ENCODE results near the gene VAV2. TPM values are rescaled to one million over a fixed set of nuclear protein-coding genes. Genes with fewer than 3 reads are reported as not detected.

VAV2 gene
- total and polyA plus RNA-seq, 2 of the 4 experiments (the other 2 are of a cell fraction), result 10.8 to 13.4 TPM

GRCh38 chr9:134024828-134025605 lies 32.9 kb upstream of the VAV2 start, which contains the start of gene BRD3OS:
Gene BRD3OS (plus strand): TSS chr9:134025481. CDS start chr9:134026748, 1,267 bp downstream.
- ChIA-PET POLR2A (ENCODE audit: unreplicated experiment) (interaction anchor here (0.6 kb wide), 1 partner anchor 261 kb away, joined by 4 read pairs; no protein-coding TSS in a partner anchor), CTCF (no interaction called here)
- H2BK120ac ChIP-seq (ENCODE audit: low read depth, low read length), result peak within 1 kb of the TSS; percentile 72
- H3K27ac ChIP-seq (ENCODE audit: insufficient read depth, low read length), result peak within 1 kb of the TSS; percentile 57
- intact Hi-C loops (cut with micrococcal nuclease), result no loop called here
- H3K23ac ChIP-seq (ENCODE audit: low read depth, low read length), result peak within 1 kb of the TSS; percentile 91; the same call in 1 of the 2 replicates
- peak within 1 kb of the TSS; percentile 72 for H3K9ac ChIP-seq (ENCODE audit: low read depth, low read length)
- peak within 1 kb of the TSS; percentile 57; the same call in 1 of the 2 replicates for H2BK20ac ChIP-seq (ENCODE audit: low read depth, low read length)
- peak within 1 kb of the TSS; percentile 89 for H3K4me2 ChIP-seq (ENCODE audit: low read depth, low read length)
- DNase-seq, result peak; percentile 99
- in situ Hi-C loops (cut with MboI; ENCODE audit: low sequenced_read_pairs), result no loop called here
- peak within 1 kb of the TSS; percentile 75; the same call in 1 of the 2 replicates for H4K5ac ChIP-seq (ENCODE audit: low read depth, low read length)
- H3K9me1 ChIP-seq (ENCODE audit: insufficient read depth, low read length), result peaks cover 2% of the 10 kb centered on the region; the same call in 1 of the 2 replicates
- H3K14ac ChIP-seq (replicated peaks; ENCODE audit: low read depth, low read length), result peak within 1 kb of the TSS; percentile 94
- H3K27me3 ChIP-seq (ENCODE audit: control insufficient read depth, insufficient read depth, low read length), result no peaks in the 10 kb centered on the region
- H2AK5ac ChIP-seq (ENCODE audit: low read depth, low read length), result peak within 1 kb of the TSS; percentile 80; the same call in 1 of the 2 replicates
- peaks cover 3% of the 10 kb centered on the region; the same call in 1 of the 2 replicates for H3K4me1 ChIP-seq (ENCODE audit: control insufficient read depth, insufficient read depth, low read length)
- 0% methylated on average over 9 of the region's 43 CpGs; no CpG with 5 or more reads in 1 of the 2 experiments for WGBS, 2 experiments (ENCODE audit: extremely low coverage in 2 of 2, insufficient read length in 1 of 2)
- H2BK5ac ChIP-seq (ENCODE audit: low read depth, low read length, poor library complexity, severe bottlenecking), result peak within 1 kb of the TSS; percentile 38
- peak within 1 kb of the TSS; percentile 75; the same call in 1 of the 2 replicates for H4K91ac ChIP-seq (ENCODE audit: insufficient read depth, low read depth, low read length)
- H3K18ac ChIP-seq (ENCODE audit: low read depth, low read length), result no peak within 1 kb of the TSS
- H3K9me3 ChIP-seq (ENCODE audit: control insufficient read depth, insufficient read depth, low read length), result no peaks in the 10 kb centered on the region
- peak; percentile 99 for ATAC-seq (ENCODE audit: low read depth)
- H3K4me3 ChIP-seq (ENCODE audit: insufficient read depth, low read depth, low read length), result peak within 1 kb of the TSS; percentile 86
- dilution Hi-C loops (cut with HindIII; ENCODE audit: low sequenced_read_pairs, unreplicated experiment), result loop anchor here (25.0 kb wide), 1 partner anchor 238 kb away; no protein-coding TSS in a partner anchor
- peak within 1 kb of the TSS; percentile 88 for H2AK9ac ChIP-seq (replicated peaks; ENCODE audit: low read depth, low read length, poor library complexity)
- peak within 1 kb of the TSS; percentile 98 for H2AFZ ChIP-seq (replicated peaks; ENCODE audit: low read length, poor library complexity)
- peaks cover 17% of the 10 kb centered on the region; the same call in 1 of the 2 replicates for H3K36me3 ChIP-seq (ENCODE audit: control insufficient read depth, insufficient read depth, low read length)
- H3K4ac ChIP-seq (ENCODE audit: low read depth, low read length), result peak within 1 kb of the TSS; percentile 76
- no TSS peak for BruUV-seq (replicated peaks)
- no peaks in the 10 kb centered on the region for H4K20me1 ChIP-seq (ENCODE audit: insufficient read depth, low read length)
- peak within 1 kb of the TSS; percentile 74 to 98 for H4K8ac ChIP-seq (ENCODE audit: low read depth in 2 of 2, low read length in 2 of 2)
- H3K56ac ChIP-seq (ENCODE audit: extremely low read depth, insufficient read depth, low read length), result peak within 1 kb of the TSS; percentile 44; the same call in 1 of the 2 replicates
- peak within 1 kb of the TSS; percentile 63; the same call in 1 of the 3 replicates for H2BK15ac ChIP-seq (ENCODE audit: low read depth, low read length)
- peaks cover 0 to 19% of the 10 kb centered on the region in 2 experiments; a peak in 3 of 4 replicates for H3K79me1 ChIP-seq (ENCODE audit: low read depth in 1 of 2, low read length in 2 of 2)
- TF ChIP-seq POLR2A (IDR thresholded peaks at IDR 0.05; ENCODE audit: low read depth, low read length) (no peak), MAFK (IDR thresholded peaks at IDR 0.05; ENCODE audit: low read depth, low read length) (no peak), ELK1 (IDR thresholded peaks at IDR 0.05; ENCODE audit: borderline replicate concordance, low read depth, low read length) (no peak), CHD1 (IDR thresholded peaks at IDR 0.05; ENCODE audit: low read depth, low read length) (no peak), SMC3 (IDR thresholded peaks at IDR 0.05; ENCODE audit: low read depth, low read length) (no peak), USF2 (IDR thresholded peaks at IDR 0.05; ENCODE audit: low read depth, low read length) (no peak), BHLHE40 (IDR thresholded peaks at IDR 0.05; ENCODE audit: low read depth, low read length) (peak; percentile 8; the same call in 1 of the 2 replicates), FOS (IDR thresholded peaks at IDR 0.05; ENCODE audit: low read depth, low read length) (no peak), NFE2L2 (IDR thresholded peaks at IDR 0.05; ENCODE audit: low read depth, low read length) (no peak), RCOR1 (IDR thresholded peaks at IDR 0.05; ENCODE audit: insufficient replicate concordance, low read length) (no peak), RAD21 (IDR thresholded peaks at IDR 0.05; ENCODE audit: low read length) (no peak), CTCF (conservative IDR thresholded peaks at IDR 0.05; ENCODE audit: low read depth, low read length) (no peak), RFX5 (IDR thresholded peaks at IDR 0.05; ENCODE audit: low read depth, low read length) (no peak)
